ENCODE measurements around the gene DENND6A.
"Not testable (repeated sequence)": the region's sequence is repeated elsewhere in the genome, so short reads cannot be mapped to it uniquely, and the experiment has no call there.

DENND6A gene

GRCh38 chr3:57706462-57706861, 13.6 kb upstream of the DENND6A start:
- Histone ChIP-seq H3K9me2 (replicated peaks; ENCODE audit: insufficient read depth, low read length) (no peaks in the 10 kb centered on the region), H3K4me1 (ENCODE audit: low read length) (no peaks in the 10 kb centered on the region), H3F3A (ENCODE audit: insufficient read depth, low read length) (no peaks in the 10 kb centered on the region), H3K9me3 (replicated peaks; ENCODE audit: insufficient read depth, low read length) (no peaks in the 10 kb centered on the region), H3K27ac (ENCODE audit: low read length) (no peak overlapping the region), H3K27me3 (replicated peaks; ENCODE audit: insufficient read depth, low read length) (no peaks in the 10 kb centered on the region), H3K4me2 (ENCODE audit: low read depth, low read length) (no peak overlapping the region), H3K79me2 (ENCODE audit: low read length) (no peaks in the 10 kb centered on the region), H3K36me3 (replicated peaks; ENCODE audit: insufficient read depth, low read length) (no peaks in the 10 kb centered on the region), H3K9ac (ENCODE audit: low read length) (no peak overlapping the region), H3K4me3 (ENCODE audit: low read length) (no peak overlapping the region), H2AFZ (ENCODE audit: low read length) (no peak overlapping the region), H4K20me1 (ENCODE audit: insufficient read depth, low read length) (no peaks in the 10 kb centered on the region)
- no peak for TF ChIP-seq EZH2phosphoT487 (IDR thresholded peaks at IDR 0.05; ENCODE audit: low read length)
- no peak for TF ChIP-seq EZH2 (optimal IDR thresholded peaks at IDR 0.05; ENCODE audit: low read depth, low read length)
- no peak for TF ChIP-seq CTCF (IDR thresholded peaks at IDR 0.05; ENCODE audit: low read length)
- DNase-seq = no peak

GRCh38 chr3:57705351-57705750, 12.5 kb upstream of the DENND6A start:
- not testable (repeated sequence) for H3K4me2 ChIP-seq (ENCODE audit: low read depth, low read length); H3K27ac ChIP-seq (ENCODE audit: low read length); H3K4me1 ChIP-seq (ENCODE audit: low read length); H3K36me3 ChIP-seq (replicated peaks; ENCODE audit: insufficient read depth, low read length); DNase-seq; H3K9me2 ChIP-seq (replicated peaks; ENCODE audit: insufficient read depth, low read length); H3K9ac ChIP-seq (ENCODE audit: low read length); H3K27me3 ChIP-seq (replicated peaks; ENCODE audit: insufficient read depth, low read length); H4K20me1 ChIP-seq (ENCODE audit: insufficient read depth, low read length); H2AFZ ChIP-seq (ENCODE audit: low read length); H3K79me2 ChIP-seq (ENCODE audit: low read length); H3K4me3 ChIP-seq (ENCODE audit: low read length); H3F3A ChIP-seq (ENCODE audit: insufficient read depth, low read length); H3K9me3 ChIP-seq (replicated peaks; ENCODE audit: insufficient read depth, low read length)

- DNase-seq = no peak
- TF ChIP-seq CTCF (IDR thresholded peaks at IDR 0.05; ENCODE audit: low read length) (no peak), EZH2phosphoT487 (IDR thresholded peaks at IDR 0.05; ENCODE audit: low read length) (no peak), EZH2 (optimal IDR thresholded peaks at IDR 0.05; ENCODE audit: low read depth, low read length) (no peak)
- Histone ChIP-seq H3K9me2 (replicated peaks; ENCODE audit: insufficient read depth, low read length) (no peaks in the 10 kb centered on the region), H3K4me1 (ENCODE audit: low read length) (no peaks in the 10 kb centered on the region), H3K79me2 (ENCODE audit: low read length) (no peaks in the 10 kb centered on the region), H3K9ac (ENCODE audit: low read length) (no peak overlapping the region), H2AFZ (ENCODE audit: low read length) (no peak overlapping the region), H3K9me3 (replicated peaks; ENCODE audit: insufficient read depth, low read length) (no peaks in the 10 kb centered on the region), H3K4me2 (ENCODE audit: low read depth, low read length) (no peak overlapping the region), H3K36me3 (replicated peaks; ENCODE audit: insufficient read depth, low read length) (no peaks in the 10 kb centered on the region), H3F3A (ENCODE audit: insufficient read depth, low read length) (no peaks in the 10 kb centered on the region), H3K27ac (ENCODE audit: low read length) (no peak overlapping the region), H4K20me1 (ENCODE audit: insufficient read depth, low read length) (no peaks in the 10 kb centered on the region), H3K4me3 (ENCODE audit: low read length) (no peak overlapping the region), H3K27me3 (replicated peaks; ENCODE audit: insufficient read depth, low read length) (no peaks in the 10 kb centered on the region)
Measured at GRCh38 chr3:57701781-57702180, 8.9 kb upstream of the DENND6A start.

- no peak overlapping the region for H3K4me3 ChIP-seq (ENCODE audit: low read length)
Measured at GRCh38 chr3:57700737-57701136, 7.9 kb upstream of the DENND6A start.

More at GRCh38 chr3:57700737-57701136, 7.9 kb upstream of the DENND6A start:
- TF ChIP-seq CTCF (IDR thresholded peaks at IDR 0.05; ENCODE audit: low read length) = no peak
- no peak for TF ChIP-seq EZH2 (optimal IDR thresholded peaks at IDR 0.05; ENCODE audit: low read depth, low read length)
- no peak for TF ChIP-seq EZH2phosphoT487 (IDR thresholded peaks at IDR 0.05; ENCODE audit: low read length)
- H3K9me2 ChIP-seq (replicated peaks; ENCODE audit: insufficient read depth, low read length) = no peaks in the 10 kb centered on the region
- H2AFZ ChIP-seq (ENCODE audit: low read length) = no peak overlapping the region
- H3K4me2 ChIP-seq (ENCODE audit: low read depth, low read length) = no peak overlapping the region
- H4K20me1 ChIP-seq (ENCODE audit: insufficient read depth, low read length) = no peaks in the 10 kb centered on the region
- no peaks in the 10 kb centered on the region for H3K36me3 ChIP-seq (replicated peaks; ENCODE audit: insufficient read depth, low read length)
- no peak overlapping the region for H3K27ac ChIP-seq (ENCODE audit: low read length)
- no peaks in the 10 kb centered on the region for H3K4me1 ChIP-seq (ENCODE audit: low read length)
- H3F3A ChIP-seq (ENCODE audit: insufficient read depth, low read length) = no peaks in the 10 kb centered on the region
- no peaks in the 10 kb centered on the region for H3K27me3 ChIP-seq (replicated peaks; ENCODE audit: insufficient read depth, low read length)
- no peaks in the 10 kb centered on the region for H3K79me2 ChIP-seq (ENCODE audit: low read length)
- DNase-seq = no peak
- no peaks in the 10 kb centered on the region for H3K9me3 ChIP-seq (replicated peaks; ENCODE audit: insufficient read depth, low read length)
- H3K9ac ChIP-seq (ENCODE audit: low read length) = no peak overlapping the region

Measured in MM.1S (cell line).